HG03135 (cell line): Measurements from ENCODE around the gene GGCX.
"Not testable (repeated sequence)": the region's sequence is repeated elsewhere in the genome, so short reads cannot be mapped to it uniquely, and the experiment has no call there.

ENCODE experiments used
- ATAC-seq: cut with Tn5 transposase; IDR thresholded peaks from one replicate; pipeline ENCODE4 v1.9.1; 2021; ENCODE audit warnings: mild to moderate bottlenecking, moderate library complexity; ENCODE audit not compliant: unreplicated experiment

The GGCX gene

GRCh38 chr2:85594715-85595300 lies 33.5 kb upstream of the GGCX start:
- ATAC-seq, result peak; percentile 1

DNA sequence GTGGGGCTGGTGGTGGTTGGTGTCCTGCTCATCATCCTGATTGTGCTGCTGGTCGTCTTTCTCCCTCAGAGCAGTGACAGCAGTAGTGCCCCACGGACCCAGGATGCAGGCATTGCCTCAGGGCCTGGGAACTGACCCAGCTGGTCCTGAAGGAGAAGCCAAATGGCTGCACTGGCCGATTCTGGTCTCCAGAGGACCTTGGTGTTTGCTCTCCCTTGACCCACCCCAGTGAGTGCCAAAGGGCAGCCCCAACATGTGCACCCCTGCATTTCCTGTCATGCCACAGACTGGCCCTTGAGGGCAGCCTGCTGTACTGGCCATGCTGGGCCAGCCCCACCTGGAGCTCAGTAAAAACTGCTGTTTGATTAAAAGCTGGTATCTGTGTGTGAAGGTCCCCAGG lies 31.7 kb upstream of the GGCX start:
- ATAC-seq, result no peak

- ATAC-seq, result not testable (repeated sequence)
Measured at GRCh38 chr2:85592299-85592698, 31.0 kb upstream of the GGCX start.

GRCh38 chr2:85591563-85591962 lies 30.3 kb upstream of the GGCX start:
- no peak for ATAC-seq

- no peak for ATAC-seq
Measured at GRCh38 chr2:85590950-85591349, 29.7 kb upstream of the GGCX start.

GRCh38 chr2:85589982-85590791 lies 28.9 kb upstream of the GGCX start:
- ATAC-seq, result no peak

GRCh38 chr2:85589181-85589580 lies 27.9 kb upstream of the GGCX start:
- ATAC-seq, result no peak

DNA sequence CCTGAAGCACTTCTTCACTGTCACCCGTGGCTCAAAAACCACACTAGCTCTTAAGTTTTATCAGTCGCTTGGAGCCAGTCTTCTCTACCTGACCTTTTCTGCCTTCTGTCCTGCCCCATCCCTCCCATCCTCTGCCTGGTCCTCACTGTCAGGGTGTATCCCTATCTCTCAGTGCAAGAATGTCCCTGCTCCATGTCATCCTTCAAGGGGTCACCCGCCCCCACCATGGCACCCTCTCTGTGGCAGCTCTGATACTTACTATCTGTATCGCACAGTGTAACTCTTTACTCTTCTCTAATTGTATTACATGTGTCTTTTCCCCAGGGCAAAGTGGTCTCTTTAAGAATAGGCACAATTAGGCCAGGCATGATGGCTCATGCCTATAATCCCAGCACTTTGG lies 27.4 kb upstream of the GGCX start:
- ATAC-seq, result no peak

DNA sequence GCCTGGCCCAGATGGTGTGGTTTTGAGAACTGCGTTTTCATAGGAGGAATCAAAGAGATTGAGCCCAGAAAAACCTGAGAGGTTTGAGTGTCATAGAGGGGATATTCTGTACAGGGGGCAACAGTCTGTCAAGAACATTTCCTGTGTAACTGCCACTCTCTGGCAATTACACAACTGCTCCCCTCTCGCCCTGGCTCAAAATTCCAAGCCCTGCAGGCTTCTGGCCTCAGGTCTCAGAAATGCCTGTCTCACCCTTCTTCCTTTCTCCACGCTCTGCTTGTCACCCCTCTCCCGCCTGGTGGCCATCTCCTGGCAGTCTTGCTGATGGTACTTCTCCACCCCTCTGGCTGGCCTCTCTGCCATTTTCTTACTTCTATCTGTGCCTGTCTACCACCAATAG lies 26.9 kb upstream of the GGCX start:
- no peak for ATAC-seq

GRCh38 chr2:85585781-85586105 lies 24.4 kb upstream of the GGCX start:
- no peak for ATAC-seq

DNA sequence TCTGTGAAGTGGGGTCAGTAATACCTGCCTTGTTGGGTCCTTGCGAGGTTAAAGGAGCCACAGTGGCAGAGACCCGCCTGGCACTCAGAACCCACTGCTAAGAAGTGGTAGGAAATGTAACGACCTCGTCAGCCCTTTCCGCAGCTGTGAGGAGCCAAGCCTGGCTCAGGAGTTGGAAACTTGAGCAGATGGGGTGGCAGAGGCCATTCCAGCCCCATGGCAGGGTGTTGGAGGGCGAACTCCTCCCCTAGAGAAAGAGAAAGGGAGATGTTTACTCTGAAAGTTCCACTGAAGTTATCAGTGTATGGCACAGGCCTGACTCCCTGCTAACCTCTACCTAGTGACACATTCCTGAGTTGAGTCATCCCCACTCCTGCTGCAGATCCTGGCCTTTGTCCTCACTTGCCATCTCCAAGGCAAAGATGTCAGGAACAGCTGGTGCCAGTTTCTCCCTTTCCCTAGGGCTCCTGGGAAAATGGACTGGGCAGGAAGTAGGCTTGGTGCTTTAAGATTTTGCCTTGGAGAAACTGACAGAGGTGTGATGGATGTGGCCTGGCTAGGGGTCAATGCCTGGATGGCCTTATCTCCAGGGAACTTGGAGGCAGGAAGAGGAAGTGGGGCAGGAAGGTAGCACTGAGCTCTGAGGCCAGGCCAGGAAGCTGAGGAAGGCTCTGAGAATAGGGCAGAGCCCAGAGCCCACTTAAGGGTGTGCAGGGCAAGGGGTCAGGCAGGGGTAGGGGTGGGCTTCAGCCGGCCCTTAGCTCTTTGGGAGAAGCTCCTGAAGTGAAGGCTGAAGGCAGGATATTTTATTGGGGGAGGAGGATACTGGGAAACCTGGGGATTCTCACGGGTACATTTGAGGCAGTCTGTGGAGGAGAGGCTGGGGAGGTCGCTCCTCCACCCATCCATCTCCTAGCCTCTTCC lies 23.8 kb upstream of the GGCX start:
- peak; percentile 43 for ATAC-seq

DNA sequence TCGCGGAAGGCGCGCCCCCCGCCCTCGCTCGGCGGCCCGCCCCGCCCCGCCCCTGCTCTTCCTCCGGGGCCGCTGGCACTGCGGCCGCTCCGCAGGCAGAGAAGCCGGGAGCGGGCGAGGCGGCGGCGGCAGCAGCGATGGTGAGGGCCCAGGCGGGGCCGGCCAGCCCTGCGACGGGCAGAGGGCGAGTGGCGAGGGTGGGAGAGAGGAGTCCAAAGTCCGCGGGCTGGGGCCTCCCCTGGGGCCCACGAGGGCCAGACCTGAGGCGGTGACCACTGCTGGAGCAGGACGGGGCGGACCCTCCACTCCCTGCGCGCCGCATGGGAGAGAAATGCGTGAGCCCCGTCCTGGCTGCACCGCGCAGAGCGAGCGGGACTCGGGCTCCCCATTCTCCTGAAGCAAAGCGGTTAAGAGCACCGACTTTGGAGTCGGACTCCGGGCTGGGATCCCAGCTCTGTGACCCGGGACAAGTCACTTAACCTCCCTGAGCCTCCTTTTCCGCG lies 23.1 kb upstream of the GGCX start, which contains the start of gene VAMP5:
Gene VAMP5, plus strand, starts transcription at position 78 of the 503 bp plus-strand sequence. Its CDS starts 60 bp downstream, at position 138.
- ATAC-seq, result peak; percentile 27

DNA sequence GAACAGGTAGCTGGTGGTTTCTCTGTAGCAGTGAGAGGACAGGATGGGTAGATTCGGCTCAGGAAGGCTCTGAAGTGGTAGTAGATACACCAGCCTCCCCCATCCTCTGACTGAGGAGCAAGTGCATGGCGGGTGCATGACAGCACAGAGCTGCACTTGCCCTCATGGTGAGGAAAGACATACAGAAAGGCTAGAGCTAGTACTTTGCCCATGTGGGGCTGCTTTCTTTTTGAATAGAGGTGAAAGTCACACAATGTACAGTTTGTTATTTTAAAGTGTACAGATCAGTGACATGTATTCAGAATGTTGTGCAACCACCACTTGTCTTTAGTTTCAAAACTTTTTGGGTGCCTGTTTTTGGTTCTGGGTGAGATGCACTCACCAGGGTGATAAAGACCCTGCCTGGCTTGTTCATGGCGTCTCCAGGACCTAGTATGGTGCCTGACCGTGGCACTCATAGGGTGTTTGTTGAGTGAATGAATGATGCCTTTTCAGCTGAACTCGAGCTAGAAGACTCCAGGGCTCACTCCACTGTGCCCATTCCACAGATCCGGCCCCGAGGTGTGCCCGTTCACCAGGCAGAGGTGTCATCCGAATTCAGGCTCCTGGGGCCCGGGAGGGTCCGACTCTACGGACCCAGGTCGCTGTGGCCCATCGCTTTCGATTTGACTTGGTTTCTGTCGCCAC lies 22.5 kb upstream of the GGCX start:
- peak; percentile 59 for ATAC-seq

- no peak for ATAC-seq
Measured at GRCh38 chr2:85582492-85582891, 21.2 kb upstream of the GGCX start.

- no peak for ATAC-seq
Measured at GRCh38 chr2:85580206-85580605, 18.9 kb upstream of the GGCX start.

DNA sequence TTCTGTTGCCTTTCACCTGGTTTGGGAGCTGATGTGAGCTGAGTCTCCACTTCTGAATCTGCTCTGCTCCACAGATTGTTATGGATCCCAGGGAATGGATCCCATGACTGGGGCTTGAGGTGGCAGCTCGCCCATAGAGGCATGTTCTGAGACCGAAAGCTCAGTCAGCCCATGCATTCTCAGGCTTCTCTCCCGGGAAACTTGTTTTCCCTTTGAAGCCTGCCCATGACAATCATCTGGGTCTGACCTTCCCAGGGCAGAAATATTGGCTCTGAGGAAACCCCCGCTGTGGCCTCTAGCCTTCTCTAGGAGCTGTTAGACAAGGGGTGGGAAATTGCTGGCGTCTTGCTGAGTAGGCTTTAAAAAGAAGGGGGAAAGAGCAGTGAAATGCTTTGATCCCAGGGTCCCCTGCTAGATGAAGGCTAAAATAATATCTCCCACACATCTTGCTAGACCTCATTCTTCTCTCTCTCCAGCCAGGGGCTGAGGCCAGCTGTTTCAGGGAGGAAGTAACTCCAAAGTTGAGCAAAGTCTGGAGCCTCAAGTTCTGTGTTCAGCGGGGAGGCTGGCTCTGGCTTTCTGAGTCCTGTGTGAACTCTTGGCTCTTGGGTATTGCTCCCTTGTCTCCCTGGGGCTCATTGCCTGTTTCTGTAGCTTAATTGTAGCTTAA lies 18.1 kb upstream of the GGCX start:
- no peak for ATAC-seq

DNA sequence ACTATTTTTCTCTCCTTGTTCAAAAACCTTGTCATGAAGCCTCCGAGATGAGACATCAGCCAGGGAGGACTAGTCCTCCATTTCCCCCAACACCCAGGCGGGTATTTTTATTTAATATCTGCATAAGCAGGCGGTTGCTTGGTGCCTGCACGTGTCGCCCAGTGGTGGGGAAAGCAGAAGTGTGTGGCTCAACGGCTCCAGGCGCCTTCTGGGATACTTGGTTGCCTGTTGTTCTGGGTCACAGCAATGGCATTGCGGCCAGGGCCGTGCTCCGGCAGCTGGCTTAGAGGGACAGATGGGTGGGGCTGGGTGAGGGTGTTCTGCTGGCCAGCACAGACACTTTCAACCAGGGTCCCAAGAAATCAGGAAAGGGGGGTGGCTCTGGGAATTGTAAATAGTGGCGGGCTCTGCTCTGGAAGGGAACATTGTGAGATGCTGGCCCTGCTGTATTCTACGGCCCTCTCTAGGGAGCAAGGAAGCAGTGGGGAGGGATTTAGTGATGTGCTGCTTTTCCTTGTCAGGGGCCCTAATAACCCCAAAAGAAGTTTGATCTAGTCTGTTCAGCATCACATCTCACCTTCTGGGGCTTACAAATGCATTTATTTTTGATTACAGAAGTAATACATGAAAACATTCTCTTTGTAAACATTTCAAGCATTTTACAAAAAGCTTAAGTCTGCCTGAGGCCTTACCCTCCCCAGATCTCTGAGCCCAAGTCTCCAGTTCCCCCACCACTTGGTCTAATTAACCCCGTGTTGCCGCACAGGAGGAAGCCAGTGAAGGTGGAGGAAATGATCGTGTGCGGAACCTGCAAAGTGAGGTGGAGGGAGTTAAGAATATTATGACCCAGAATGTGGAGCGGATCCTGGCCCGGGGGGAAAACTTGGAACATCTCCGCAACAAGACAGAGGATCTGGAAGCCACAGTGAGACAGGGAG lies 17.2 kb upstream of the GGCX start:
- ATAC-seq, result no peak

DNA sequence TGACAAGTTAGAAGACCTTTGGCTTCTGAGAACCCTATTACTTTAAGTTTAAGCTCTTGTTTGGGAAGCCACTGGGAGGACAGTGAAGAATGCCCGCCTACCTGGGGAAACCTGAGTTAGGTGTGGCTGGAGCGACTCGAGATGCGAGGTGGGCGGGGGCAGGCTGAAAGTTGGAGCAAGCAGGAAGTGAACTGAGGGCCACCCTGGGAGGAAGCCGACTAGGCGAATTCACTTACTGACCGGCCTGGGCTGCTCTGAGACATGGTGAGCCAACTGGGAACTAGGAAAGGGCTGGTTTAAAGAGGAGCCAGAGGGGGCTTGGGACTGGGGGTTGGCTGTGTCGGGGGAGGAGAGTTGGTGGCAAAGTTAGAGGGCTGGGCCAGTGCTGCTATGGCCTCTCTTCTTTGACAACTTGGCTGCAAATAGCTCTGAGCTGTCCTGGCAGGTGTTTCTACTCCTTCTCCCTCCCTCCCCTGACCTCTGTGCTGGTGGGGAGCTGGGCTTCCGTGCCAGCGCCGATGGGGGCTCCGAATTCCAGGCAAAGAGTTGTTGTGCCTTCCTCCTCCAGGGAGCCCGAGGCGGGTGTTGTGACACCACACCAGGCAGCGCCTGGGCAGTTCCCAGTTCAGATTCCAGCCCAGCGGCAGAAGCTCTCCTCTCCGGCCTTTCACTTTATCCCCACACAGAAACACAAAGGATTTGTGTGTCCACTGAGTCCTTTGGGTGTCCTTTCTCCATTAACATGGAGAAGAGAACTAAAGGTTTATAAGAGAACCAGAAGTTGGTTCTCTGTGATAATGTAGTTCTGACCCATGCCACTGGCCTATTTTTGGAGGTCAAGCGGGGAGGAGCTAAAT lies 16.3 kb upstream of the GGCX start, which contains the start of gene VAMP8:
Gene VAMP8, plus strand, starts transcription at position 201 of the 857 bp plus-strand sequence. Its CDS starts 61 bp downstream, at position 262.
- ATAC-seq, result no peak
